Spleen (tissue), 7 donors: ENCODE results near the gene IQCB1.

Experiments used
- POLR2A ChIP-seq, 3 donors: fragments of 450-650 bp; IDR thresholded peaks; one replicate each; pipeline ENCODE4 v1.5.1; 2017; ENCODE audit warnings: antibody characterized with exemption in 3 of 3, mild to moderate bottlenecking in 1 of 3
- POLR2AphosphoS5 ChIP-seq, 3 donors: sonication (generic); formaldehyde crosslinking; IDR thresholded peaks; one replicate each; pipeline ENCODE4 v1.5.1; 2017; ENCODE audit warnings: antibody characterized with exemption in 3 of 3
- TF ChIP-seq, protein P1 (sequence below), 11 experiments: fragments of 200-600 bp in 7 of 11; fragments of 450-650 bp in 4 of 11; sonication (generic) in 4 of 11; IDR thresholded peaks in 8 of 11; conservative IDR thresholded peaks in 3 of 11; 1 replicate in 7 of 11; 2 replicates in 4 of 11; pipeline versions ENCODE4 v1.4.0 to v1.8.0; 2016 to 2021; ENCODE audit warnings: antibody characterized with exemption in 11 of 11, inconsistent platforms in 4 of 11, mild to moderate bottlenecking in 1 of 11
- donor health status: DM: no; HTN: no; CAD: no; lungs with moderate emphysema.
- donor health status: DM: no; HTN: no; CAD: no.
- donor health status: DM: no; HTN: no; CAD: no.

DNA sequence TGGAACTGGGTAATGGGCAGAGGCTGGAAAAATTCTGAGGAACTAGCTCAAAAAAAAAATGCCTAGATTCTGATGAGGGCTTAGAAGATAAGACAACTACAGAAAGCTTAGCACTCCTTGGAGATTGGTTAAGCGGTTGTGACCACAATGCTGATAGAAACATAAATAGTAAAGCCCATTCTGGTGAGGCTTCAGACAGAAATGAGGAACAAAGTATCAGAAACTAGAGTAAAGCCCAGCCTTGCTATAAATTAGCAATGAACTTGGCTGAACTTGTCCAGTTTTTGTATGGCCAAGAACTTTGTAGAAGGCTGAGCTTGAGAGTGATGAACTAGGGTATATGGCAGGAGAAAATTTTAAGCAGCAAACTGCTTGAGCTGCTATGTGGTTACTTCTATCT lies 110.7 kb downstream of the IQCB1 start:
- TF ChIP-seq, protein P1, sequence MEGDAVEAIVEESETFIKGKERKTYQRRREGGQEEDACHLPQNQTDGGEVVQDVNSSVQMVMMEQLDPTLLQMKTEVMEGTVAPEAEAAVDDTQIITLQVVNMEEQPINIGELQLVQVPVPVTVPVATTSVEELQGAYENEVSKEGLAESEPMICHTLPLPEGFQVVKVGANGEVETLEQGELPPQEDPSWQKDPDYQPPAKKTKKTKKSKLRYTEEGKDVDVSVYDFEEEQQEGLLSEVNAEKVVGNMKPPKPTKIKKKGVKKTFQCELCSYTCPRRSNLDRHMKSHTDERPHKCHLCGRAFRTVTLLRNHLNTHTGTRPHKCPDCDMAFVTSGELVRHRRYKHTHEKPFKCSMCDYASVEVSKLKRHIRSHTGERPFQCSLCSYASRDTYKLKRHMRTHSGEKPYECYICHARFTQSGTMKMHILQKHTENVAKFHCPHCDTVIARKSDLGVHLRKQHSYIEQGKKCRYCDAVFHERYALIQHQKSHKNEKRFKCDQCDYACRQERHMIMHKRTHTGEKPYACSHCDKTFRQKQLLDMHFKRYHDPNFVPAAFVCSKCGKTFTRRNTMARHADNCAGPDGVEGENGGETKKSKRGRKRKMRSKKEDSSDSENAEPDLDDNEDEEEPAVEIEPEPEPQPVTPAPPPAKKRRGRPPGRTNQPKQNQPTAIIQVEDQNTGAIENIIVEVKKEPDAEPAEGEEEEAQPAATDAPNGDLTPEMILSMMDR (IDR thresholded peaks at IDR 0.05 in 8 of 11, conservative IDR thresholded peaks at IDR 0.05 in 3 of 11): no peak
- TF ChIP-seq POLR2A (IDR thresholded peaks at IDR 0.05) (no peak), POLR2AphosphoS5 (IDR thresholded peaks at IDR 0.05) (no peak)
